Heart left ventricle (tissue), 16 donors: ENCODE results near the gene PPP1R12C. TPM values are rescaled to one million over a fixed set of nuclear protein-coding genes. Genes with fewer than 3 reads are reported as not detected.

ENCODE experiments used
- ATAC-seq, 4 donors: fragments of 200-7000 bp; cut with Tn5 transposase; one replicate each; pipeline ENCODE4 v1.9.1; 2020 to 2022; ENCODE audit warnings: moderate library complexity in 4 of 4, mild to moderate bottlenecking in 3 of 4, moderate number of reproducible peaks in 1 of 4
- DNase-seq, 5 donors: peaks; one replicate each; pipeline ENCODE4 v3.0.0-alpha.2; 2020
- H3K27ac ChIP-seq, 12 donors: fragments of 200-600 bp; sonication (generic) in 4 of 12; one replicate each; pipeline versions ENCODE4 v1.5.0 to v1.8.0; 2016 to 2022; ENCODE audit warnings: mild to moderate bottlenecking in 2 of 12
- H3K27me3 ChIP-seq, 9 donors: fragments of 200-600 bp; sonication (generic) in 2 of 9; one replicate each; pipeline versions ENCODE4 v1.5.1 to v1.8.0; 2016 to 2022; ENCODE audit warnings: mild to moderate bottlenecking in 3 of 9
- H3K36me3 ChIP-seq, 9 donors: fragments of 200-600 bp; sonication (generic) in 2 of 9; one replicate each; pipeline versions ENCODE4 v1.5.0 to v1.8.0; 2018 to 2022; ENCODE audit warnings: mild to moderate bottlenecking in 2 of 9
- H3K4me1 ChIP-seq, 12 donors: fragments of 200-600 bp; sonication (generic) in 4 of 12; one replicate each; pipeline versions ENCODE4 v1.5.0 to v1.8.0; 2016 to 2022; ENCODE audit warnings: mild to moderate bottlenecking in 3 of 12
- H3K4me3 ChIP-seq, 12 donors: fragments of 200-600 bp; sonication (generic) in 4 of 12; one replicate each; pipeline versions ENCODE4 v1.5.0 to v1.8.0; 2017 to 2022; ENCODE audit warnings: mild to moderate bottlenecking in 9 of 12, moderate library complexity in 4 of 12
- H3K9me3 ChIP-seq, 12 donors: fragments of 200-600 bp; sonication (generic) in 4 of 12; one replicate each; pipeline versions ENCODE4 v1.5.0 to v1.8.0; 2016 to 2022; ENCODE audit warnings: mild to moderate bottlenecking in 1 of 12
- POLR2A ChIP-seq, 2 donors: fragments of 450-650 bp; IDR thresholded peaks; one replicate each; pipeline ENCODE4 v1.6.1; 2017; ENCODE audit warnings: antibody characterized with exemption in 2 of 2, mild to moderate bottlenecking in 2 of 2, moderate library complexity in 2 of 2
- whole genome bisulfite sequencing, 4 donors: extraction: QIAGEN DNeasy Blood & Tissue Kit in 2 of 4; methylation state at CpG; one replicate each; pipeline versions ENCODE4 v1.1.5 to v1.1.7; 2013 to 2018; 5-methylcytosine and 5-hydroxymethylcytosine counted together
- intact Hi-C, 10 donors: fragments of 100-400 bp; cut with DNase I; formaldehyde crosslinking; loops; one replicate each; pipeline versions ENCODE4 v1.11.1 to v1.14.2; 2022
- polyA plus RNA-seq, 2 donors: library from polyadenylated mRNA; stranded (reverse); fragments of 200-250 nt; gene quantifications; one replicate each; pipeline ENCODE4 v1.2.3, GENCODE V29; 2013
- total RNA-seq, 9 donors: library from RNA; depleted of rRNA in 2 of 9; stranded (reverse); fragments of >200 nt in 2 of 9; fragmentation: NEBNext Ultra II Directional in 3 of 9; extraction: Animal tissue kit (Norgen Biotek cat#: 25700) in 3 of 9; gene quantifications; one replicate each; pipeline versions ENCODE4 v1.1.0 to v1.2.4, GENCODE V29; 2016 to 2023
- TF ChIP-seq, protein P1 (sequence below), 12 donors: fragments of 200-600 bp; sonication (generic) in 4 of 12; IDR thresholded peaks; one replicate each; pipeline versions ENCODE4 v1.5.0 to v1.8.0; 2018 to 2022; ENCODE audit warnings: antibody characterized with exemption in 12 of 12, mild to moderate bottlenecking in 5 of 12
- donor health status: ischemic (EF 13 %, LVEDD 7.1; RV severe dilation, severe dysfunction).
- donor health status: healthy with polysubstance abuse.
- donor health status: DM: no; HTN: yes; CAD: no.
- donor health status: DM: no; HTN: no; CAD: no.
- donor health status: ischemic (EF 25% LVEDD 6.9; RV normal size, moderate dysfunction).
- donor health status: ischemic (EF 25% LVEDD 5.7; RV mildly dilated, moderate dysfunction).
- donor health status: healthy.
- donor health status: DM: yes; HTN: yes; CAD: no.
- donor health status: ischemic (EF 35%, LVEDD 5.7; RV mildly dilated, moderate dysfunction).
- donor health status: nonischemic (EF 11% LVEDD 7.7; RV severe dilation, severe dysfunction).
- donor health status: DM: yes; HTN: yes; CAD: no.
- donor health status: PGD.
- donor health status: ischemic (EF 29% LVEDD 5.4; RV normal size, mild dysfunction).
- donor health status: nonischemic (EF 23%, LVEDD 6.1; RV moderate dilation, normal function).

PPP1R12C gene
- total and polyA plus RNA-seq, 11 donors: 116 to 324 (median 209) TPM

DNA sequence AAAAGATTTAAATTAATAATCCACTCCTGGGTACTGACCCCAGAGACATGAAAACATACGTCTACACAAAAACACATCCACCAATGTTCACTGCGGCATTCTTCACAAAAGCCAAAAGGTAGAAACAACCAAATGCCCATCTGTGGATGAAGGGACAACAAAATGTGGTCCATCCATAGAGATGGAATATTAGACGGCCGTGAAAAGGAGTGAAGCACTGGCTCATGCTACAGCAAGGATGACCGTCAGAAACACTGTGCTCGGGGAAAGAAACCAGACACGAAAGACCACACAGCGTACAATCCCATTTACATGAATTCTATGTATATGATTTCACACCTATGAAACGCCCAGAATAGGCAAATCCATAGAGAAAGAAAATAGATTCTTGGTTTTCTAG, 60.6 kb downstream of the PPP1R12C start:
- DNase-seq (no peak), ATAC-seq (no peak)
- peaks cover 0 to 12% (median 5%) of the 10 kb centered on the region in 12 donors for H3K4me1 ChIP-seq
- H3K9me3 ChIP-seq: no peaks in the 10 kb centered on the region
- intact Hi-C loops: no loop called here
- 96 to 98% (median 98%) methylated on average over 9 of the region's 9 CpGs for WGBS, 4 donors
- no peak overlapping the region for H3K27ac ChIP-seq
- peaks cover 5 to 80% (median 68%) of the 10 kb centered on the region in 9 donors for H3K36me3 ChIP-seq
- TF ChIP-seq, protein P1, sequence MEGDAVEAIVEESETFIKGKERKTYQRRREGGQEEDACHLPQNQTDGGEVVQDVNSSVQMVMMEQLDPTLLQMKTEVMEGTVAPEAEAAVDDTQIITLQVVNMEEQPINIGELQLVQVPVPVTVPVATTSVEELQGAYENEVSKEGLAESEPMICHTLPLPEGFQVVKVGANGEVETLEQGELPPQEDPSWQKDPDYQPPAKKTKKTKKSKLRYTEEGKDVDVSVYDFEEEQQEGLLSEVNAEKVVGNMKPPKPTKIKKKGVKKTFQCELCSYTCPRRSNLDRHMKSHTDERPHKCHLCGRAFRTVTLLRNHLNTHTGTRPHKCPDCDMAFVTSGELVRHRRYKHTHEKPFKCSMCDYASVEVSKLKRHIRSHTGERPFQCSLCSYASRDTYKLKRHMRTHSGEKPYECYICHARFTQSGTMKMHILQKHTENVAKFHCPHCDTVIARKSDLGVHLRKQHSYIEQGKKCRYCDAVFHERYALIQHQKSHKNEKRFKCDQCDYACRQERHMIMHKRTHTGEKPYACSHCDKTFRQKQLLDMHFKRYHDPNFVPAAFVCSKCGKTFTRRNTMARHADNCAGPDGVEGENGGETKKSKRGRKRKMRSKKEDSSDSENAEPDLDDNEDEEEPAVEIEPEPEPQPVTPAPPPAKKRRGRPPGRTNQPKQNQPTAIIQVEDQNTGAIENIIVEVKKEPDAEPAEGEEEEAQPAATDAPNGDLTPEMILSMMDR (IDR thresholded peaks at IDR 0.05): no peak
- no peak for TF ChIP-seq POLR2A (IDR thresholded peaks at IDR 0.05)
- H3K27me3 ChIP-seq: no peaks in the 10 kb centered on the region
- H3K4me3 ChIP-seq: no peak overlapping the region

DNA sequence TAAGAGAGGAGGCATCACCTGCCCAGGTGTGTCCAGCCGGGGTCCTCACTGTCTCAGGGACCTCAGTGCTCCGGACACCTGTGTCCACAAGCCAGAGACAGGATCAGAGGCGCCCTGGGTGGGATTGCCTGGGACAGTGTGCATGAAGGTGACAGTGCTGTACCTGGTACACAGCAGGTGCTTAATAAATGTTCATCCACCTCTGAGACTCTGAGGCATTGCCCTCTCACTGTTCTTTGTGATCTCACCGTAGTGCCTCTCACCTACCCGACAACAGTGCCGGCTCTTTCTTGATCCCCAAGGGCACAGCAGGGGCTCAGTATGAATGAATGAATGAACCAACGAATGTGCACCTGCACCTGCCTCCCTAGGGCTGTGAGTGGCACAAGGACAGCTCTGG, 63.7 kb downstream of the PPP1R12C start:
- no peak for TF ChIP-seq POLR2A (IDR thresholded peaks at IDR 0.05)
- TF ChIP-seq, protein P1 (IDR thresholded peaks at IDR 0.05): no peak
- ATAC-seq (peak in 1 of 4 donors; percentile 19), DNase-seq (no peak)
- 83 to 92% (median 84%) methylated on average over 7 of the region's 7 CpGs for WGBS, 4 donors
- Histone ChIP-seq H3K27me3 (no peaks in the 10 kb centered on the region), H3K9me3 (no peaks in the 10 kb centered on the region), H3K27ac (no peak overlapping the region), H3K36me3 (peaks cover 5 to 96% (median 86%) of the 10 kb centered on the region in 9 donors), H3K4me3 (no peak overlapping the region), H3K4me1 (no peaks in the 10 kb centered on the region)
- intact Hi-C loops: no loop called here

DNA sequence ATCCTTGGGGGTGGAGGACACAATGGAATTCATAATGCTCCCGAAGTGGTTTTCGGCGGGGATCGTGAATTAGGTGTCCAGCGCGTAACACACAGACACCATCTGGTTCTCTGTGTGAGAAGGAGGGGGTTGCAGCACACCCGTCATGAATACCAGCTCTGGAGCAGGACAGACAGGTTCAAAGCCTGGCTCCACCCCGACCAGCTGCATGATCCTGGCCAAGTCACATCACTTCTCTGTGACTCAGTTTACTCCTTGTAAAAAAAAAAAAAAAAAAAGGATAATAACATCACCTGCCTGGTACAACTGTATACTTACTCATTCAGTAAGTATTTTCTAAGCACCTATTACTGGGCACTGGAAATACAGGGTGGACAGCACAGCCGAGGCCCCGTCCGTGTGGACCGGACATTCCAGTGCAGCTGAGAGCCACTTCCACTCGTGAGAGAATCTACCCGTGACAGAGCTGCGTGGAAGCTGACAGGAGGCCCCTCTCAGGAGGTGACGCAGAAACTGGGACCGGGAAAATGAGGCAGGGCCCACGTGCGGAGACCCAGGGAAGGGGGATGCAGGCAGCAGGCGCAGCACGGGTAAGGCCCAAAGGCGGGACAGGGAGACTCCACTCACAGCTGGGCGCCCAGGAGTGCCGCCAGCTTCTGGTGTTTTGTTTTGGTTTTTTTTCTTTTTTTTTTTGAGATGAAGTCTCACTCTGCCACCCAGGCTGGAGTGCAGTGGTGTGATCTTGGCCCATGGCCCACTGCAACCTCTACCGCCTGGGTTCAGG, 66.5 kb downstream of the PPP1R12C start:
- intact Hi-C loops: no loop called here
- 94 to 97% (median 96%) methylated on average over 25 of the region's 25 CpGs for WGBS, 4 donors

DNA sequence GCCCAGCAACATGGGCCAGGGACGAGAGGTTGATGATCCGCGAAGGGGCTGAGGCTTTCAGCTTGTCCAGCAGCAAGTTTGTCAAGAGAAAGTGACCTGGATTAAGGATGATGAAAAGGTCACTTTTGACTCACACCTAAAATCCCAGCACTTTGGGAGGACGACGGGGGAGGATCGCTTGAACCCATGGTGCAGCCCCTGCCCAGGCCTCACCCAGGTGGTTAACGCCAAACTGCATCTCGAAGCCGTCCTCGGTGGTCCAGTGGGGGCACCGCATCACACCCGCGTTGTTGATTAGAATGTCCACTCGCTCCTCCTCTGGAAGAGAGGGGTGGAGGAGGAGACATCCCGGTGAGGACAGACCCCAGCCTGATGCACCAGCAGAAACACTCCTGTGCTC, 69.0 kb downstream of the PPP1R12C start:
- no peaks in the 10 kb centered on the region for H3K9me3 ChIP-seq
- ATAC-seq (no peak), DNase-seq (no peak)
- intact Hi-C loops: no loop called here
- H3K36me3 ChIP-seq: peaks cover 5 to 96% (median 82%) of the 10 kb centered on the region in 9 donors
- H3K27me3 ChIP-seq: no peaks in the 10 kb centered on the region
- no peak for TF ChIP-seq POLR2A (IDR thresholded peaks at IDR 0.05)
- TF ChIP-seq, protein P1 (IDR thresholded peaks at IDR 0.05): no peak
- no peak overlapping the region for H3K27ac ChIP-seq
- WGBS, 4 donors: 92 to 96% (median 94%) methylated on average over 15 of the region's 15 CpGs
- no peak overlapping the region for H3K4me3 ChIP-seq
- H3K4me1 ChIP-seq: no peaks in the 10 kb centered on the region

More for the DNA sequence above, 66.5 kb downstream of the PPP1R12C start:
- H3K27me3 ChIP-seq: no peaks in the 10 kb centered on the region
- no peak for TF ChIP-seq POLR2A (IDR thresholded peaks at IDR 0.05)
- TF ChIP-seq, protein P1 (IDR thresholded peaks at IDR 0.05): no peak
- ATAC-seq: no peak
- H3K27ac ChIP-seq: no peak overlapping the region
- H3K9me3 ChIP-seq: no peaks in the 10 kb centered on the region
- peaks cover 0 to 96% (median 86%) of the 10 kb centered on the region in 9 donors for H3K36me3 ChIP-seq
- DNase-seq: peak in 2 of 5 donors; percentile 5 to 30
- no peak overlapping the region for H3K4me3 ChIP-seq
- no peaks in the 10 kb centered on the region for H3K4me1 ChIP-seq
